OCI-M2 (cell line): ENCODE measurements around the gene ASIC5.
"Not testable (repeated sequence)": the region's sequence is repeated elsewhere in the genome, so short reads cannot be mapped to it uniquely, and the experiment has no call there.

ENCODE experiments used
- DNase-seq: peaks from one replicate; lab custom pipeline; 2025; ENCODE audit not compliant: unreplicated experiment; lab: John Stamatoyannopoulos, UW

ASIC5 gene

GRCh38 chr4:155802190-155802959, 63.7 kb downstream of the ASIC5 start:
- no peak for DNase-seq

- no peak for DNase-seq
Observed at GRCh38 chr4:155800685-155801343, 65.3 kb downstream of the ASIC5 start.

GRCh38 chr4:155799794-155800123, 66.3 kb downstream of the ASIC5 start:
- no peak for DNase-seq

- no peak for DNase-seq
Observed at GRCh38 chr4:155799116-155799793, 66.8 kb downstream of the ASIC5 start.

GRCh38 chr4:155797581-155797980, 68.5 kb downstream of the ASIC5 start:
- not testable (repeated sequence) for DNase-seq

- no peak for DNase-seq
Observed at GRCh38 chr4:155795991-155796390, 70.1 kb downstream of the ASIC5 start.

GRCh38 chr4:155794589-155795236, 71.4 kb downstream of the ASIC5 start:
- no peak for DNase-seq

GRCh38 chr4:155789982-155790381, 76.1 kb downstream of the ASIC5 start:
- DNase-seq = no peak

- no peak for DNase-seq
Observed at GRCh38 chr4:155789391-155789790, 76.7 kb downstream of the ASIC5 start.

GRCh38 chr4:155787113-155787710, 78.9 kb downstream of the ASIC5 start:
- DNase-seq = no peak

- no peak for DNase-seq
Observed at GRCh38 chr4:155785828-155786227, 80.2 kb downstream of the ASIC5 start.

- DNase-seq = no peak
Observed at GRCh38 chr4:155784637-155785036, 81.4 kb downstream of the ASIC5 start.

GRCh38 chr4:155781249-155781831, 84.7 kb downstream of the ASIC5 start:
- no peak for DNase-seq

- DNase-seq = no peak
Observed at GRCh38 chr4:155780775-155781174, 85.3 kb downstream of the ASIC5 start.
